ENCODE results near the gene PRPF6.
A peak's percentile ranks its signal among the peaks of the same experiment; 100 is the strongest.

The PRPF6 gene

GRCh38 chr20:64057628-64058498 lies 76.9 kb downstream of the PRPF6 start:
- TF ChIP-seq ZFX (IDR thresholded peaks at IDR 0.05; ENCODE audit: borderline replicate concordance) (no peak), CTCF (IDR thresholded peaks at IDR 0.05) (peak; percentile 94)
- H3K27ac ChIP-seq = no peak overlapping the region

- no peak overlapping the region for H3K27ac ChIP-seq
Observed at GRCh38 chr20:64058536-64058935, 77.6 kb downstream of the PRPF6 start.

GRCh38 chr20:64062276-64062595 lies 81.3 kb downstream of the PRPF6 start:
- TF ChIP-seq CTCF (IDR thresholded peaks at IDR 0.05) (no peak), ZFX (IDR thresholded peaks at IDR 0.05; ENCODE audit: borderline replicate concordance) (no peak)
- H3K27ac ChIP-seq = peak overlapping the region; percentile 75

More at GRCh38 chr20:64058536-64058935, 77.6 kb downstream of the PRPF6 start:
- TF ChIP-seq CTCF (IDR thresholded peaks at IDR 0.05) = no peak
- no peak for TF ChIP-seq ZFX (IDR thresholded peaks at IDR 0.05; ENCODE audit: borderline replicate concordance)

GRCh38 chr20:64062596-64063388 lies 81.9 kb downstream of the PRPF6 start, which contains the start of gene TCEA2:
Gene TCEA2, plus strand, starts transcription at chr20:64063198. Its CDS starts 115 bp downstream, at chr20:64063313.
- H3K27ac ChIP-seq = peak within 1 kb of the TSS; percentile 75
- TF ChIP-seq CTCF (IDR thresholded peaks at IDR 0.05) (no peak), ZFX (IDR thresholded peaks at IDR 0.05; ENCODE audit: borderline replicate concordance) (no peak)

- H3K27ac ChIP-seq = peak overlapping the region; percentile 75
- no peak for TF ChIP-seq CTCF (IDR thresholded peaks at IDR 0.05)
- no peak for TF ChIP-seq ZFX (IDR thresholded peaks at IDR 0.05; ENCODE audit: borderline replicate concordance)
Observed at GRCh38 chr20:64063389-64064144, 82.6 kb downstream of the PRPF6 start.

- TF ChIP-seq CTCF (IDR thresholded peaks at IDR 0.05) (no peak), ZFX (IDR thresholded peaks at IDR 0.05; ENCODE audit: borderline replicate concordance) (no peak)
- peak overlapping the region; percentile 75 for H3K27ac ChIP-seq
Observed at GRCh38 chr20:64064145-64064698, 83.3 kb downstream of the PRPF6 start.

All from 22Rv1 (cell line).